Pons (tissue), 1 donor: ENCODE data around the gene VPS13D.

Source experiments
- DNase-seq: peaks from one replicate; pipeline ENCODE4 v3.0.0-alpha.2; 2016; ENCODE audit warnings: low spot score

Gene VPS13D

GRCh38 chr1:12229835-12230548 lies at the start of gene VPS13D:
Gene VPS13D, plus strand, starts transcription at chr1:12230030. Its CDS starts 4,237 bp downstream, at chr1:12234267.
- DNase-seq = peak; percentile 38

GRCh38 chr1:12180315-12180714 lies 49.5 kb upstream of the VPS13D start:
- peak; percentile 84 for DNase-seq

- no peak for DNase-seq
These were observed 48.9 kb upstream of the VPS13D start for GRCh38 chr1:12180903-12181302.

- DNase-seq = no peak
These were observed 48.3 kb upstream of the VPS13D start for GRCh38 chr1:12181568-12181967.

GRCh38 chr1:12182410-12182984 lies 47.3 kb upstream of the VPS13D start:
- DNase-seq = no peak

- no peak for DNase-seq
These were observed 46.6 kb upstream of the VPS13D start for GRCh38 chr1:12183095-12183794.

GRCh38 chr1:12184008-12184681 lies 45.7 kb upstream of the VPS13D start:
- peak; percentile 85 for DNase-seq

- DNase-seq = no peak
These were observed 44.6 kb upstream of the VPS13D start for GRCh38 chr1:12185036-12185917.

GRCh38 chr1:12185918-12186678 lies 43.7 kb upstream of the VPS13D start:
- DNase-seq = no peak

- DNase-seq = no peak
These were observed 43.2 kb upstream of the VPS13D start for GRCh38 chr1:12186679-12186985.

GRCh38 chr1:12188115-12188514 lies 41.7 kb upstream of the VPS13D start:
- no peak for DNase-seq

GRCh38 chr1:12188657-12189327 lies 41.0 kb upstream of the VPS13D start:
- DNase-seq = no peak

- no peak for DNase-seq
These were observed 40.5 kb upstream of the VPS13D start for GRCh38 chr1:12189328-12189682.

GRCh38 chr1:12191242-12192032 lies 38.4 kb upstream of the VPS13D start:
- no peak for DNase-seq

GRCh38 chr1:12194666-12195216 lies 35.1 kb upstream of the VPS13D start:
- DNase-seq = no peak

- DNase-seq = no peak
These were observed 34.4 kb upstream of the VPS13D start for GRCh38 chr1:12195416-12195815.

- DNase-seq = peak; percentile 51
These were observed 33.0 kb upstream of the VPS13D start for GRCh38 chr1:12196641-12197482.

- DNase-seq = no peak
These were observed 32.3 kb upstream of the VPS13D start for GRCh38 chr1:12197483-12197880.

- no peak for DNase-seq
These were observed 29.6 kb upstream of the VPS13D start for GRCh38 chr1:12200208-12200607.
